Measurements from ENCODE around the gene CCSER1.

GRCh38 chr4:90122355-90122748 is 4.8 kb upstream of the CCSER1 start:
- TF ChIP-seq CTCF (conservative IDR thresholded peaks at IDR 0.05 in 1 of 2, IDR thresholded peaks at IDR 0.05 in 1 of 2; ENCODE audit: low read depth in 1 of 2, low read length in 2 of 2) (no peak), EZH2 (IDR thresholded peaks at IDR 0.05; ENCODE audit: low read length, missing control alignments) (no peak)

Data from fibroblast of lung (primary cell).